ENCODE measurements around the gene GPT2.
"Not testable (repeated sequence)": the region's sequence is repeated elsewhere in the genome, so short reads cannot be mapped to it uniquely, and the experiment has no call there.

Gene GPT2

GRCh38 chr16:46866286-46866685 lies 17.9 kb upstream of the GPT2 start:
- no peak for DNase-seq

GRCh38 chr16:46867486-46867885 lies 16.7 kb upstream of the GPT2 start:
- DNase-seq: not testable (repeated sequence)

DNA sequence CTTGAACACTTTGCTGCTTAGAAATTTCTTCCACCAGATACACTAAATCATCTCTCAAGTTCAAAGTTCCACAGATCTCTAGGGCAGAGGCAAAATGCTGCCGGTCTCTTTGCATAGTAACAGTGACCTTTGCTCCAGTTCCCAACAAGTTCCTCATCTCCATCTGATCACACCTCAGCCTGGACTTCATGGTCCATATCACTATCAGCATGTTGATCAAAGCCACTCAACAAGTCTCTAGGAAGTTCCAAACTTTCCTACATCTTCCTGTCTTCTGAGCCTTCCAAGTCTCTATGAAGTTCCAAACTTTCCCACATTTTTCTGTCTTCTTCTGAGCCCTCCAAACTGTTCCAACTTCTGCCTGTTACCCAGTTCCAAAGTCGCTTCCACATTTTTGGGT lies 15.3 kb upstream of the GPT2 start:
- DNase-seq: not testable (repeated sequence)

- no peak for DNase-seq
Observed at GRCh38 chr16:46871597-46871996, 12.6 kb upstream of the GPT2 start.

DNA sequence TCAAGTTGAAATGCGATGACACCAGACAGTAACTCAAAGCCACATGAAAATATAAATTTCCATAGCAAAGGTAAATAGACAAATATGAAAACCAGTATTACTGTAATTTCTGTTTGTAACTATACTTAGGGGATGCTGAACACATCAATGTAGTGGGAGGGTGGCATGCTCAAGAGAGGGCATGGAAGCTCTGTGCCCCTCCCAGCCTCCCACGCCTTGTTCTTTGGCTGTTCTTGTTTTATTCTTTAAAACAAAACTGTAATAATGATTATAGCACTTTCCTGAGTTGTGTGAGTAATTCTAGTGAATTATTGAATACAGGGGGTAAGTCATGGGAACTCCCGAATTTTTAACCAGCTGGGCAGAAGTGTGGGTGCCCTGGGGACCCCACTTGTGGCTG lies 11.0 kb upstream of the GPT2 start:
- DNase-seq: no peak

DNA sequence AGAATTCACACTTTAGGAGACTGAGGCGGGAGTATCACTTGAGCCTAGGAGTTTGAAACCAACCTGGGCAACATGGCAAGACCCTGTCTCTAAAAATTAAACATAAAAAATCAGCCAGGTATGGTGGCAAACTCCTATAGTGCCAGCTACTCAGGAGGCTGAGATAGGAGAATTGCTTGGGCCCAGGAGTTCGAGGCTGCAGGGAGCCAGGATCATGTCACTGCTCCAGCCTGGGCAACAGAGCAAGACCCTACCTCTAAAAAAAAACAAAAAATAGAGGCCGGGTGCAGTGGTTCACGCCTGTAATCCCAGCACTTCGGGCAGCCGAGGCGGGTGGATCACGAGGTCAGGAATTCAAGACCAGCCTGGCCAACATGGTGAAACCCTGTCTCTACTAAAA lies 8.9 kb upstream of the GPT2 start:
- no peak for DNase-seq

DNA sequence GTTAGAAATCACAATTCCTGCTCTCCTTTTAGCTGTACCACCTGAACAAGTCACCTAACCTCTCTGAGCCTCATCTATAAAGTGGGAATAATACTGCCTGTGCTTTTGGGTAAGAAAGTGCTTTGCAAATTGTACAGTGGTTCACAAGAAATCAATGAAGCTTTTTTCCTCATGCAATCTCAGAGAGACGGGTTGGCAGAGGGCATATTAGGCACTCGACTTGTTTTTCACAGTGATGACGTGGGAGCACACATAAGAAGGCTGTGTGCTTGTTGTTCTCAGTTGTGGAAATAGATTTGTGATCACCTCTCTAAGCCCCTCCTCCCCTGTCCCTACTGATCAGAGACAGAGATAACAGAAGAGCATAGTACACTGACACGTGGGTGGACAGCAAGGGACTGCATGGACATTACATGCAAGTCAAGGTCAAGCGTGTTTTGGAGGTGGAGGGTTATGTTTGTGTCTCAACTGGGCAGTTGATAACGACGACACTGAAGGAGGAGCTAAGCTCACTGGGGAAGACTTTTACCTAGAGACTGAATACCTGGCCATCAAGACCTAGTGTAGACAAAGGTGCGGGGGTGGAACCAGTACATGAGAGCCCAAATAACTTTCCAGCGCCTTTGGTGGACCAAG lies 1.7 kb upstream of the GPT2 start:
- DNase-seq: no peak

DNA sequence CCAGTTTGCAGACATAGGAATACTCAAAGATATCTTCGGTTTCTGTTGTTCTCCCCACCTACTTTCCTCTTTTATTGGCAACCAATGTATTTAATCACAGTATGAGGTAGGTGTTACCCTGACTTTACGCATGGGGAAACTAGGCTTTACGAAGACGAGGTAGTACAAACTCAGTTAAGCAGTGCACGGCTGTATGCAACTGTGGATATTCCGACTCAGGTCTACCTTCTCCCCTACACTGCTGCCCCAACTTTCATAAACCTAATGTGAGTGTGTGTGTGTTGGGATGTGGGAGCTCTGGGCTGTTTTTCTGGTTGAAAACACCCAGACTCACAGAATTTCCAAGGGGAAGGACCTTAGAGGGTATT lies 1.2 kb upstream of the GPT2 start:
- DNase-seq: no peak

GRCh38 chr16:46883353-46883689 lies 841 bp upstream of the GPT2 start:
- DNase-seq: no peak

DNA sequence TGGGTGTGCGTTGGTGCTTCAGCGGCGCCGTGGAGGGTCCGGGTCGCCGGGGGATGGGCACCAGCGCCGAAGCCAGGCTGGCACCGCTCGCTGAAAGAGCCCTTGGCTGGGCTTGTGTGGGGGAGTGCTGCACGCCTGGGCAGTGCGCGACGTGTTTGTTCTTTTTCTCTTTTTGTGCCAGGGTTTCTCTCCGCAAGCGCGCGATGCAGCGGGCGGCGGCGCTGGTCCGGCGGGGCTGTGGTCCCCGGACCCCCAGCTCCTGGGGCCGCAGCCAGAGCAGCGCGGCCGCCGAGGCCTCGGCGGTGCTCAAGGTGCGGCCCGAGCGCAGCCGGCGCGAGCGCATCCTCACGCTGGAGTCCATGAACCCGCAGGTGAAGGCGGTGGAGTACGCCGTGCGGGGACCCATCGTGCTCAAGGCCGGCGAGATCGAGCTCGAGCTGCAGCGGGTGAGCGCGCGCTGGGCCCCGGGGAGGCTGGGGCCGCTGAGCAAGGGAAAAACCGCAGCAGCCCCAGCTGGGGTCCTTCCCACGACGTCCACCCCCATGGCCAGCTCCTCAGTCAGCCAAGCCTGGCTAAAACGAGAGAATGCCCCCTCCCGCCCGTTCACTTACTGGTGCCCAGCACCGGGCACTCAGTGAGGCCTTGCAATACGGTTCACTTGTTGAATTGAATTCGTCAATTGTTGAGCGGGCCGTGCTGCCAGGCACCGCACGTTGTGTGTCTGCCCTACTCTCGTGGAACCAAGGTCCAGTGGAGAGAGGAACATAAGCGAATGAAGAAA lies 541 bp downstream of the GPT2 start:
- peak; percentile 24 for DNase-seq

- no peak for DNase-seq
Observed at GRCh38 chr16:46885960-46886763, 2.0 kb downstream of the GPT2 start.

GRCh38 chr16:46886764-46887523 lies 2.8 kb downstream of the GPT2 start:
- DNase-seq: no peak

DNA sequence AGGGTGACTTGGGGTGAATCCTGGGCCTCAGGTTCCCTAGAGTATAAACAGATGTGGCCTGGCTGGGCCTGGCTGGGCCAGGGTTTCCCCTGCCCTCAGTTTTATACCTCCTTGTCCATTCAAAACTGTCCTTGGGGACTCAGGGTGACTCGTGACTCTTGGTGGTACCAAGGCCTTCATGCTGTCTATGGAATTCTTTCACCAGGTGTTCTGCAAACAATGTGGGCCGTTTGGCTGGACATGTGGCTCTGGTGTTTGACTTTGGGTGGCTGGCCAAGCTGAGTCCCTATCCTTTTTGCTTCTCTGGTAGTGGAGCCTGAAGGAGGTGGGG lies 3.3 kb downstream of the GPT2 start:
- DNase-seq: no peak

- DNase-seq: no peak
Observed at GRCh38 chr16:46889245-46889941, 5.2 kb downstream of the GPT2 start.

GRCh38 chr16:46889942-46890300 lies 5.8 kb downstream of the GPT2 start:
- no peak for DNase-seq

DNA sequence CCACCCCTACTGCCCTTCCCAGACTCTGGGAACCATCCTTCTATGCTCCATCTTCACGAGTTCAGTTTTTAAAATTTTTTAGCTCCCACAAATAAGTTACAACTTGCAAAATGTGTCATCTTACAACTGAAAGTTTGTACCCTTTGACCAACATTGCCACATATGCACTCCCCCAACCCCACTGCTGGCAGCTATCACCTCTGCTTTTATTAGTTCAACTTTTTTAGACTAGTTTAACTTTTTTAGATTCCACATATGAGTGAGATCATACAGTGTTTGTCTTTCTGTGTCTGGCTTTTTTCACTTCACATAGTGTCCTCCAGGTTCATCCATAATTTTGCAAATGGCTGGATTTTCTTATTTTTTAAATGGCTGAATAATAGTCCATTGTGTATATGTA lies 7.7 kb downstream of the GPT2 start:
- no peak for DNase-seq

DNA sequence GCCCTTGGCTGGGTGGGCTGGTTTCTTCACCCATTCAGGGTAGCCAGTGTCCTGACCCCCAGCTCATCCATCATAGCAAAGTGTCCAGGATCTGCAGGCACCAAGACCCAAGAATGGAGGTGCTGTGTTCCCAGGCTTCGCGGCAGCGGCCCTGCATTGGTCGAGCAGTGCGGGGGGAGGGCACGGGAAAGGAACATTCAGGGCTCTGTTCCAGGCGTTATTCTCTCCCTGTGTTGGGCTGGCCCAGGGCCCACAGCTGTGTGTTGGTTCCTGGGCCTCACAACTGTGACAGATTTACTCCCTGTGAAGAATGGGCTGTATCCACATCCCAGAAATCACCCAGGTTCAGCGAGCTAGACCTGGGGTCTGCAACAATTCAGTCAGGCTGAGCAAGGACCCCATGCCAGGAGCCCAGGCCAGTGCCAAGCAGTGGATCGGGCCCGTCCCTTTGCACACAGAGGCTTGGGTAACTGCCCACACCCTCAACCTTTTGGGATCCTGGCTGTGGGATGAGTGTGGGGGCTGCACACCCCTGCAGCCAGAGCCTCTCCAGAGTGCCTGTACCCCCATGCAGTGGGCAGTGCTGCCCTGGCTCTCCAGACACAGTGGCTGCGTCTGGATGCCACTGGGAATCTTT lies 10.0 kb downstream of the GPT2 start:
- no peak for DNase-seq

GRCh38 chr16:46895399-46896313 lies 11.5 kb downstream of the GPT2 start:
- no peak for DNase-seq

DNA sequence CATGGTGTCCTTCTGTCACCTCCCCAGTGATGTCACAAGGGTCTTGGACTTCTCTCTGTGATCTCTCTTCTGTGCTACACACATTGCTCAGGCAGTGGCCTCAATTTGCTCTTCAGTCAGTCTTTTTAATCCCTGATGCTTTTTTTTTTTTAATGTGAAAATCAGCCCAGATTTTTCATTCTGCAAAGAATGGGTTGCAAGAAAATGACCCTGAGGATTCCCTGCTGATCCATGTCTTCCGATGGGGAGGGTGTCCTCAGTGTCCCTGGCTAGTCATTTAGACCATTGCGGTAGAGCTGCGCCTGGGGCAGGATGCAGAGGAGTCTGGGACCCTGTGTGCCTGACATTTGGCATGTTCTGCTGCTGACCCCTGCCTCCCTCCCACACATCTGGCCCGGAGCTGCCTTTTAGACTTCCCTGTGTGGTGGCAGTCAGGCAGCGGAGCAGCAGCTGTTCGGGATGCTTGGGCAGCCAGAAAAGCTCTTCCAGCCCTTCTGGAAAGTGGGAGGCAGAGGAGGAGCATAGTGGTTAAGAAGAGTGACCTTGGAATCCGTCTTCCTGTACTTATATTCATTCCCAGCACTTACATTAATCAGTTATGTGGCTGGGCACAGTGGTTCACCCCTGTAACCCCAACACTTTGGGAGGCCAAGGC lies 12.3 kb downstream of the GPT2 start:
- no peak for DNase-seq

- no peak for DNase-seq
Observed at GRCh38 chr16:46897471-46897870, 13.3 kb downstream of the GPT2 start.

DNA sequence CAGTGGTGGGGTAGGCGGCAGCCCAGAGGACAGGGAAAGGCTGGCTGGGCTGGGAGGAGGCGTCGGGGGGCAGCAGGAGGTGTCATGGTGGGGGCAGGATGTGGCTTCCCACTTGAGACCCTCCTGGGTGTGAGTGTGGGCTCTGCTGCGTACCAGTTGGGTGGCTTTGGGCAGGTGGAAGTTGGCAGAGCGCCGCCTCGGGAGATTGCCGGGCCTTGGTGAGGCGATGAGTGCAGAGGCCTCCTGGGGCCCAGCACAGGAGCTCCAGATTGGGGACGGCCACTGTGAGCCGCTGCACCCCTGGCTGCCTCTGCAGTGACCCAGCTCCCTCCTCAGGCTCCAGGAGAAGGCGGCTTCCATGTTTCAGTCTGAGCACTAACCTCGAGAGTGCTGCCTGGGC lies 13.8 kb downstream of the GPT2 start:
- DNase-seq: no peak
